Hepatocyte (in vitro differentiated cells): Measurements from ENCODE around the gene PLA2G4D. TPM values are rescaled to one million over a fixed set of nuclear protein-coding genes. Genes with fewer than 3 reads are reported as not detected.
"Not testable (repeated sequence)": the region's sequence is repeated elsewhere in the genome, so short reads cannot be mapped to it uniquely, and the experiment has no call there.

Source experiments
- DNase-seq: peaks from one replicate; pipeline ENCODE4 v3.0.0-alpha.2; 2016; ENCODE audit warnings: low spot score
- H2AFZ ChIP-seq: fragments of 200-600 bp; sonication (generic); 2 replicates; pipeline ENCODE4 v1.6.0; 2016; ENCODE audit warnings: antibody characterized with exemption, mild to moderate bottlenecking
- H3K27ac ChIP-seq: fragments of 200-600 bp; sonication (generic); 2 replicates; pipeline ENCODE4 v1.5.1; 2016; ENCODE audit warnings: mild to moderate bottlenecking
- H3K27me3 ChIP-seq: fragments of 200-600 bp; sonication (generic); 2 replicates; pipeline ENCODE4 v1.6.1; 2016
- H3K36me3 ChIP-seq: fragments of 200-600 bp; sonication (generic); replicated peaks from 2 replicates; pipeline ENCODE4 v1.5.1; 2016; ENCODE audit warnings: low read depth; ENCODE audit not compliant: insufficient read depth
- H3K4me1 ChIP-seq: fragments of 200-600 bp; sonication (generic); 2 replicates; pipeline ENCODE4 v1.5.1; 2016; ENCODE audit warnings: mild to moderate bottlenecking, moderate library complexity; ENCODE audit not compliant: insufficient read depth
- H3K4me2 ChIP-seq: fragments of 200-600 bp; sonication (generic); 2 replicates; pipeline ENCODE4 v1.6.0; 2016
- H3K4me3 ChIP-seq: fragments of 200-600 bp; sonication (generic); 2 replicates; pipeline ENCODE4 v1.5.1; 2016; ENCODE audit warnings: mild to moderate bottlenecking
- H3K79me2 ChIP-seq: fragments of 200-600 bp; sonication (generic); 2 replicates; pipeline ENCODE4 v1.6.0; 2017; ENCODE audit warnings: mild to moderate bottlenecking
- H3K9me2 ChIP-seq: fragments of 200-600 bp; sonication (generic); replicated peaks from 2 replicates; pipeline ENCODE4 v1.6.0; 2017; ENCODE audit warnings: mild to moderate bottlenecking; ENCODE audit not compliant: insufficient read depth
- H3K9me3 ChIP-seq: fragments of 200-600 bp; sonication (generic); 2 replicates; pipeline ENCODE4 v1.5.1; 2016; ENCODE audit warnings: low read depth, mild to moderate bottlenecking
- H4K20me1 ChIP-seq: fragments of 200-600 bp; sonication (generic); 2 replicates; pipeline ENCODE4 v1.6.0; 2016; ENCODE audit warnings: mild to moderate bottlenecking; ENCODE audit not compliant: insufficient read depth, poor library complexity, severe bottlenecking
- EZH2 ChIP-seq: fragments of 200-600 bp; sonication (generic); IDR thresholded peaks from 2 replicates; pipeline ENCODE4 v1.6.1; 2016; ENCODE audit warnings: antibody characterized with exemption, mild to moderate bottlenecking, borderline replicate concordance
- EZH2phosphoT487 ChIP-seq: fragments of 200-600 bp; sonication (generic); IDR thresholded peaks from one replicate; pipeline ENCODE4 v1.6.1; 2018; ENCODE audit warnings: antibody characterized with exemption, mild to moderate bottlenecking, low read depth, moderate library complexity; ENCODE audit not compliant: unreplicated experiment, severe bottlenecking
- WGBS: methylation state at CpG from one replicate; pipeline ENCODE4 v1.1.6; 2016; ENCODE audit warnings: low lambda C conversion rate; ENCODE audit errors: missing lambda C conversion rate; 5-methylcytosine and 5-hydroxymethylcytosine counted together
- polyA plus RNA-seq: library from polyadenylated mRNA; unstranded; fragments of >200 nt; fragmentation: Nextera tagmentation; extraction: Ambion mirVana; gene quantifications from 2 replicates; pipeline ENCODE4 v1.2.1, GENCODE V29; 2016
- total RNA-seq: library from RNA; depleted of rRNA; stranded (reverse); fragments of >200 nt; gene quantifications from 2 replicates; pipeline ENCODE4 v1.2.3, GENCODE V29; 2014
- TF ChIP-seq, protein P1 (sequence below): fragments of 200-600 bp; sonication (generic); IDR thresholded peaks from 2 replicates; pipeline ENCODE4 v1.5.1; 2016; ENCODE audit warnings: antibody characterized with exemption, mild to moderate bottlenecking; ENCODE audit not compliant: poor library complexity

PLA2G4D gene
- total and polyA plus RNA-seq, 2 experiments from 2014 or later = 0.17 TPM; not detected in 1

DNA sequence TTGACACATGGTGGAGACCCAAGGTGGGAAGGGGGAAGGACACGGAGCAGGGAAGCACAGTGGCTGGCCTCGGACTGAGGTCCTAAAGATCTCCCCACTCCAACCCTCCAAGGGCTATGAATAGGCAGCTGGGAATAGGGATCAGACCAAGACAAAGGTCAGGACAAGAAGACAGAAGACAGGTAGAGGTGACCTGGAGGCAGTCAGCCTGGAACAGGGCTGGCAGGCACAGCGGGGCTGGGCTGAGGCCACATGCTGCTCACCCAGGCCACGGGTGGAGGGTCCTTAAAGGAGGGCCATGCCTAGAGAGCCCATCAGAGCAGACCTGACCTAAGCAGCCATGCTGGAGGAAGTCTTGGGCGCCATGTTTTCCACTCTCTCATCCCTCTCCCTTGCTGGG lies 2.7 kb upstream of the PLA2G4D start:
- Histone ChIP-seq H2AFZ (no peak overlapping the region), H3K4me3 (no peak overlapping the region), H4K20me1 (no peaks in the 10 kb centered on the region), H3K9me3 (no peaks in the 10 kb centered on the region), H3K27ac (no peak overlapping the region), H3K79me2 (no peaks in the 10 kb centered on the region), H3K4me1 (no peaks in the 10 kb centered on the region), H3K4me2 (no peak overlapping the region), H3K36me3 (no peaks in the 10 kb centered on the region), H3K27me3 (no peaks in the 10 kb centered on the region), H3K9me2 (no peaks in the 10 kb centered on the region)
- 92% methylated on average over 5 of the region's 5 CpGs for WGBS
- no peak for DNase-seq
- TF ChIP-seq EZH2 (no peak), EZH2phosphoT487 (no peak)
- TF ChIP-seq, protein P1, sequence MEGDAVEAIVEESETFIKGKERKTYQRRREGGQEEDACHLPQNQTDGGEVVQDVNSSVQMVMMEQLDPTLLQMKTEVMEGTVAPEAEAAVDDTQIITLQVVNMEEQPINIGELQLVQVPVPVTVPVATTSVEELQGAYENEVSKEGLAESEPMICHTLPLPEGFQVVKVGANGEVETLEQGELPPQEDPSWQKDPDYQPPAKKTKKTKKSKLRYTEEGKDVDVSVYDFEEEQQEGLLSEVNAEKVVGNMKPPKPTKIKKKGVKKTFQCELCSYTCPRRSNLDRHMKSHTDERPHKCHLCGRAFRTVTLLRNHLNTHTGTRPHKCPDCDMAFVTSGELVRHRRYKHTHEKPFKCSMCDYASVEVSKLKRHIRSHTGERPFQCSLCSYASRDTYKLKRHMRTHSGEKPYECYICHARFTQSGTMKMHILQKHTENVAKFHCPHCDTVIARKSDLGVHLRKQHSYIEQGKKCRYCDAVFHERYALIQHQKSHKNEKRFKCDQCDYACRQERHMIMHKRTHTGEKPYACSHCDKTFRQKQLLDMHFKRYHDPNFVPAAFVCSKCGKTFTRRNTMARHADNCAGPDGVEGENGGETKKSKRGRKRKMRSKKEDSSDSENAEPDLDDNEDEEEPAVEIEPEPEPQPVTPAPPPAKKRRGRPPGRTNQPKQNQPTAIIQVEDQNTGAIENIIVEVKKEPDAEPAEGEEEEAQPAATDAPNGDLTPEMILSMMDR = no peak

DNA sequence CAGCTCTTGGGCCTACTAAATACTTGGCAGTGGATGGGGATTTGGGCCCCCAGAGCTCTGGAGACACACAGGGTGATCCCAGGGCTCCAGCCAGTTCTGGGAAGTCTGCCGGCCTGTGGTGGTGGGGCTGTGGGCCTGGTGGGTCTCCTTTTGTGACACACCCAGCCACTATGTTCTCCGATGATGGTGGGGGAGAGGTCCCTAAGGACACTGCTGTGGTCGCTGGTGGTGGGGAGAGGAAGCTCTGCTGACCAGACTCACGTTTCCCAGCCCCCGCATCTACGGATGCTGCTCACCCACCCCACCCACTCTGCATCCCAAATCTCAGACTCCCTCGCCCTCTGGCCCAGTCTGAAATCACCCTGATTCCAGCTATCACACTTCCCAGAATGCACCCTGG lies 396 bp downstream of the PLA2G4D start:
- 67% methylated on average over 7 of the region's 7 CpGs for WGBS

DNA sequence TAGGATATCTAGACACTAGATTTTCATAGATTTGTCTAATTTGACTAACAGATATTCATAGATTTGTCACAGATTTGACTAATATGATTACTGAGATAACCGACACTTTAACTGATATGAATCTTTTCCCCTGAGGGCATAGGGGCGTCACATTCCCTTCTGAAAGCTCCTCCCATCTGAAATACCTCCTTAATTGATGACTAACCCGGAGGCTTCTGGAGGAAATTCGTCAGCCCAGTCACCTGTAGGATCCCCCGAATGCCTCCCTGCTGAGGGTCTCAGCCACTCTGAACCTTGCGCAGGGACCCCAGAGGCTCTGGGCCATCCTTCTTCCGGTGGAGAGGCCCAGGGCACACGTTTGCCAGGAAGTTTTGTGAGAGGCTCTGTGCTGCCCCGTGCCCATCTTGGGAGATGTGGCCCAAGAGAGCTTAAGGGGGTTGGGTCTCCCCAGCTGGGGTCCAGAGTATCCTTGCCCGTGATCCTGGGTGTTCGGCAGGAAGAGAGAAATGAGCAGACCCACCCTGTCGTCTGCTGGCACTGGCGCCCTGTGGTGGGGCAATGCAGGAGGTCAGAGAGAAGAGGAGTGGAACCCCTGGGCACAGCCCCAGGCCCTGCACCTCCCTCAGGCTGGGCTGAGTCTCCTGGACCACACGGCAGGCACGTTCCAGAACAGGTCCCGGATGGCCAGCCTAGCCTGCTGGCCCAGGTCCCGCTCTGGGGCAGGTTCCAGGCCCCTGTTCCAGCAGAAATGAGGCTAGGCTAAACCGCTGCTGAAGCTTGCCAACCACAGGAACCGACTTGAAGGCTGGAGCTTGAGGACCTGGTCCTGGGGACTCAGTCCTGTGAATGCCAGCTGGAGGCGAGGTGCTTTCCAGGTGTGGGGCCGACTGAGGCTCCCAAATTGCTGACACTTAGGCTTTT lies 1.7 kb downstream of the PLA2G4D start:
- DNase-seq = no peak
- Histone ChIP-seq H3K4me3 (no peak overlapping the region), H3K9me3 (no peaks in the 10 kb centered on the region), H2AFZ (no peak overlapping the region), H3K9me2 (no peaks in the 10 kb centered on the region), H3K27ac (no peak overlapping the region), H3K4me1 (no peaks in the 10 kb centered on the region), H3K79me2 (no peaks in the 10 kb centered on the region), H3K27me3 (no peaks in the 10 kb centered on the region), H4K20me1 (no peaks in the 10 kb centered on the region), H3K36me3 (no peaks in the 10 kb centered on the region), H3K4me2 (no peak overlapping the region)
- 77% methylated on average over 21 of the region's 21 CpGs for WGBS
- no peak for TF ChIP-seq EZH2phosphoT487
- TF ChIP-seq, protein P1 = no peak
- no peak for TF ChIP-seq EZH2

More for the DNA sequence above, 396 bp downstream of the PLA2G4D start:
- no peaks in the 10 kb centered on the region for H4K20me1 ChIP-seq
- no peak for DNase-seq
- no peak overlapping the region for H3K27ac ChIP-seq
- H3K4me2 ChIP-seq = no peak overlapping the region
- no peak overlapping the region for H3K4me3 ChIP-seq
- H3K4me1 ChIP-seq = no peaks in the 10 kb centered on the region
- no peaks in the 10 kb centered on the region for H3K79me2 ChIP-seq
- H3K9me2 ChIP-seq = no peaks in the 10 kb centered on the region
- TF ChIP-seq, protein P1 = no peak
- no peak for TF ChIP-seq EZH2
- no peak for TF ChIP-seq EZH2phosphoT487
- no peaks in the 10 kb centered on the region for H3K9me3 ChIP-seq
- H2AFZ ChIP-seq = no peak overlapping the region
- H3K27me3 ChIP-seq = no peaks in the 10 kb centered on the region
- H3K36me3 ChIP-seq = no peaks in the 10 kb centered on the region

DNA sequence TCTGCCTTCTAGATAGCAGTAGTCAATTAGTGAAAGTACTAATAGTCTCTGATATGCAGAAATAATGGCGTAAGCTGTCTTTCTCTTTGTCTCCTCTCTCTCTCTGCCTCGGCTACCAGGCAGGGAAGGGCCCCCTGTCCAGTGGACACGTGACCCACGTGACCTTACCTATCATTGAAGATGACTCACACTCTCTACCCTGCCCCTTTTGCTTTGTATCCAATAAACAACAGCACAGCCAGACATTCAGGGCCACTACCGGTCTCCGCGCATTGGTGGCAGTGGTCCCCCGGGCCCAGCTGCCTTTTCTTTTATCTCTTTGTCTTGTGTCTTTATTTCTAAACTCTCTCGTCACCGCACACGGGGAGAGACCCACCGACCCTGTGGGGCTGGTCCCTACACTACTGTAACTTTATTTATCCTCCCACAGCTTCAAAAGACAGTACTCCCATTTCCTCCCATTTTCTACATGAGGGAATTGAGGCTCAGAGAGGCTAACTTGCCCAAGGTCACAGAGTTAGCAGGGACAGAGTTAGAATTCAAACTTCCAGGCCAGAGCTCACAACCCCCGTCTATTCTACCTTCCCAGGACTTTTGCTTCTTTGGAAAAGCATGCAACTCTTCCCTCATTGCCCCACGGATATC lies 2.5 kb downstream of the PLA2G4D start:
- 59% methylated on average over 14 of the region's 14 CpGs for WGBS
- H3K4me1 ChIP-seq, H3K9me3 ChIP-seq, H3K27me3 ChIP-seq, H4K20me1 ChIP-seq, H3K4me2 ChIP-seq, H3K27ac ChIP-seq, DNase-seq, H3K79me2 ChIP-seq, H3K36me3 ChIP-seq, H3K4me3 ChIP-seq, H3K9me2 ChIP-seq, H2AFZ ChIP-seq: not testable (repeated sequence)
